Upper lobe of left lung (tissue), 4 donors: ENCODE measurements around the gene CCDC12.

Experiments used
- POLR2A ChIP-seq, 4 donors: fragments of 450-650 bp; IDR thresholded peaks; one replicate each; pipeline ENCODE4 v1.5.1; 2016 to 2017; ENCODE audit warnings: antibody characterized with exemption in 4 of 4, mild to moderate bottlenecking in 2 of 4
- TF ChIP-seq, protein P1 (sequence below), 6 experiments: fragments of 450-650 bp in 4 of 6; fragments of 200-600 bp in 2 of 6; sonication (generic) in 2 of 6; IDR thresholded peaks; one replicate each; pipeline ENCODE4 v1.5.1; 2016 to 2019; ENCODE audit warnings: antibody characterized with exemption in 6 of 6

DNA sequence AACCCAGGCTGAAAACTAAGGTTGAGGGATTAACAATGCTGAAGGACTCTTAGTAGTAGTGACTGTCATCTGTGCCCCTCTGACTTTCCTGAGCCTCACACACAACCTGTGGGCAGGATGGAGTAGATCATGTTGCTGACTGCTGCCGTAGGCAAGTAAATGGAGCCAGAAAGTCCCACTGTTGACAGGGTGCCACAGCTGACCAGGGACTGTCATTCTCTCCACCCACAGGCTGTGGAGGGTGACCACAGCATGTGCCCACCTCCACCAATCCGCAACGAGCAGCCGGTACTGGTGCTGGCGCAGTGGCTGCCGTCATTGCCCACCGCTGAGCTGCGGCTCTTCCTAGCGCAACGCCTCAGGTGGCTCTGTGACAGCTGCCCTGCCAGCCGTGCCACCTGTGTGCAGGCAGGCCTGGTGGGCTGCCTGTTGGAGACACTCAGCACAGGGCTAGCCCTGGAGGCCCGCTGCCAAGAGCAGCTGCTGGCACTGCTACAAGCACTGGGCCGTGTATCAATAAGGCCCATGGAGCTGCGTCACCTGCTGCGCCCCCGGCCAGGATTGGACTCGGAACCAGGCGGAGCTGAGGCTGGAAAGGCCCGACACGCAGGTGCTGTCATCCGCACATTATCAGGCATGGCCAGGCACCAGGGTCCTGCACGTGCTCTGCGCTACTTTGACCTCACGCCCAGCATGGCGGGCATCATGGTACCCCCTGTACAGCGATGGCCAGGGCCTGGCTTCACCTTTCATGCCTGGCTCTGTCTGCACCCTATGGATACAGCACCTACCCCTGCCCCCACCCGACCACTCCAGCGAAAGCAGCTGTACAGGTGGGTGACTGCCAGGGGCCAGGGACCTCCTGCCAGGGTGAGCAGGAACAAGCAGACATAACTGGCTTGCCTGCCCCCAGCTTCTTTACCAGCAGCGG is 18.5 kb upstream of the CCDC12 start:
- TF ChIP-seq POLR2A (IDR thresholded peaks at IDR 0.05): no peak
- TF ChIP-seq, protein P1, sequence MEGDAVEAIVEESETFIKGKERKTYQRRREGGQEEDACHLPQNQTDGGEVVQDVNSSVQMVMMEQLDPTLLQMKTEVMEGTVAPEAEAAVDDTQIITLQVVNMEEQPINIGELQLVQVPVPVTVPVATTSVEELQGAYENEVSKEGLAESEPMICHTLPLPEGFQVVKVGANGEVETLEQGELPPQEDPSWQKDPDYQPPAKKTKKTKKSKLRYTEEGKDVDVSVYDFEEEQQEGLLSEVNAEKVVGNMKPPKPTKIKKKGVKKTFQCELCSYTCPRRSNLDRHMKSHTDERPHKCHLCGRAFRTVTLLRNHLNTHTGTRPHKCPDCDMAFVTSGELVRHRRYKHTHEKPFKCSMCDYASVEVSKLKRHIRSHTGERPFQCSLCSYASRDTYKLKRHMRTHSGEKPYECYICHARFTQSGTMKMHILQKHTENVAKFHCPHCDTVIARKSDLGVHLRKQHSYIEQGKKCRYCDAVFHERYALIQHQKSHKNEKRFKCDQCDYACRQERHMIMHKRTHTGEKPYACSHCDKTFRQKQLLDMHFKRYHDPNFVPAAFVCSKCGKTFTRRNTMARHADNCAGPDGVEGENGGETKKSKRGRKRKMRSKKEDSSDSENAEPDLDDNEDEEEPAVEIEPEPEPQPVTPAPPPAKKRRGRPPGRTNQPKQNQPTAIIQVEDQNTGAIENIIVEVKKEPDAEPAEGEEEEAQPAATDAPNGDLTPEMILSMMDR (IDR thresholded peaks at IDR 0.05): no peak
